GM23338 (cell line): Measurements from ENCODE around the gene GSTT4. TPM values are rescaled to one million over a fixed set of nuclear protein-coding genes. Genes with fewer than 3 reads are reported as not detected.

Experiments used
- ATAC-seq: fragments of 200-7000 bp; cut with Tn5 transposase; 3 replicates; pipeline ENCODE4 v1.9.1; 2020
- DNase-seq: peaks from one replicate; pipeline ENCODE4 v3.0.0-alpha.2; 2015; ENCODE audit warnings: low spot score
- H2AFZ ChIP-seq: fragments of 200-600 bp; sonication (generic); 2 replicates; pipeline ENCODE4 v1.8.0; 2016; ENCODE audit warnings: antibody characterized with exemption, mild to moderate bottlenecking, moderate library complexity
- H3F3A ChIP-seq: fragments of 200-600 bp; sonication (generic); replicated peaks from 2 replicates; pipeline ENCODE4 v1.8.0; 2017; ENCODE audit warnings: antibody characterized with exemption, mixed run types, low read depth
- H3K27ac ChIP-seq: fragments of 200-600 bp; sonication (generic); 2 replicates; pipeline ENCODE4 v1.6.1; 2016; ENCODE audit warnings: low read depth
- H3K27me3 ChIP-seq: fragments of 200-600 bp; sonication (generic); 2 replicates; pipeline ENCODE4 v1.8.0; 2016; ENCODE audit warnings: mild to moderate bottlenecking, mixed run types, moderate library complexity; ENCODE audit not compliant: insufficient read depth
- H3K36me3 ChIP-seq: fragments of 200-600 bp; sonication (generic); 2 replicates; pipeline ENCODE4 v1.8.0; 2016; ENCODE audit warnings: mild to moderate bottlenecking; ENCODE audit not compliant: insufficient read depth
- H3K4me1 ChIP-seq: fragments of 200-600 bp; sonication (generic); 2 replicates; pipeline ENCODE4 v1.8.0; 2016; ENCODE audit warnings: mild to moderate bottlenecking, moderate library complexity; ENCODE audit not compliant: insufficient read depth
- H3K4me2 ChIP-seq: fragments of 200-600 bp; sonication (generic); 2 replicates; pipeline ENCODE4 v1.7.1; 2017; ENCODE audit warnings: mixed run types
- H3K4me3 ChIP-seq: fragments of 200-600 bp; sonication (generic); 2 replicates; pipeline ENCODE4 v1.6.1; 2016; ENCODE audit warnings: mixed run types
- H3K79me2 ChIP-seq: fragments of 200-600 bp; sonication (generic); replicated peaks from 2 replicates; pipeline ENCODE4 v1.8.0; 2017; ENCODE audit warnings: mild to moderate bottlenecking; ENCODE audit not compliant: insufficient read depth
- H3K9me2 ChIP-seq: fragments of 200-600 bp; sonication (generic); 2 replicates; pipeline ENCODE4 v1.8.0; 2017; ENCODE audit not compliant: insufficient read depth
- H4K20me1 ChIP-seq: fragments of 200-600 bp; sonication (generic); replicated peaks from 2 replicates; pipeline ENCODE4 v1.8.0; 2017; ENCODE audit warnings: mild to moderate bottlenecking; ENCODE audit not compliant: insufficient read depth
- H3K27ac Mint-ChIP-seq: 2 replicates; pipeline ENCODE4 v1.8.0; 2020; ENCODE audit warnings: inconsistent platforms, mild to moderate bottlenecking, moderate library complexity, mixed read lengths
- H3K27me3 Mint-ChIP-seq: 3 replicates; pipeline ENCODE4 v1.8.0; 2022; ENCODE audit warnings: low read depth, mild to moderate bottlenecking, moderate library complexity, mixed read lengths, inconsistent platforms; ENCODE audit not compliant: insufficient read depth, poor library complexity
- H3K36me3 Mint-ChIP-seq: 3 replicates; pipeline ENCODE4 v1.8.0; 2021; ENCODE audit warnings: low read depth, mild to moderate bottlenecking, inconsistent platforms, moderate library complexity, mixed read lengths
- H3K4me1 Mint-ChIP-seq: 3 replicates; pipeline ENCODE4 v1.8.0; 2020; ENCODE audit warnings: mild to moderate bottlenecking, inconsistent platforms, mixed read lengths
- H3K4me3 Mint-ChIP-seq: 3 replicates; pipeline ENCODE4 v1.8.0; 2021; ENCODE audit warnings: moderate library complexity, mild to moderate bottlenecking, inconsistent platforms, mixed read lengths
- H3K9me3 Mint-ChIP-seq: 3 replicates; pipeline ENCODE4 v1.8.0; 2020; ENCODE audit warnings: moderate library complexity, mild to moderate bottlenecking, inconsistent platforms, mixed read lengths
- JUNB ChIP-seq: IDR thresholded peaks from one replicate; pipeline ENCODE4 v1.6.1; 2016; ENCODE audit warnings: antibody characterized with exemption; ENCODE audit not compliant: unreplicated experiment
- STAT1 ChIP-seq: IDR thresholded peaks from one replicate; pipeline ENCODE4 v1.6.1; 2016; ENCODE audit warnings: antibody characterized with exemption; ENCODE audit not compliant: unreplicated experiment
- ZNF331 ChIP-seq: fragments of 250-450 bp; sonication (Bioruptor Pico); IDR thresholded peaks from 2 replicates; pipeline ENCODE4 v1.5.0; 2020; ENCODE audit warnings: low read depth, mild to moderate bottlenecking, moderate library complexity
- polyA plus RNA-seq: library from polyadenylated mRNA; unstranded; fragments of >200 nt; fragmentation: Nextera tagmentation; extraction: Ambion mirVana; gene quantifications from 2 replicates; pipeline ENCODE4 v1.2.1, GENCODE V29; 2016
- total RNA-seq: library from RNA; depleted of rRNA; stranded (reverse); fragments of >200 nt; shearing (Covaris generic); gene quantifications from 2 replicates; pipeline ENCODE4 v1.2.3, GENCODE V29; 2014
- TF ChIP-seq, protein P1 (sequence below): fragments of 250-450 bp; sonication (Bioruptor Pico); IDR thresholded peaks from 2 replicates; pipeline ENCODE4 v1.5.0; 2020; ENCODE audit warnings: mild to moderate bottlenecking, moderate library complexity
- TF ChIP-seq, protein P2 (sequence below), 2 experiments: fragments of 200-600 bp in 1 of 2; sonication (generic) in 1 of 2; conservative IDR thresholded peaks; 2 replicates each; pipeline versions ENCODE4 v1.5.1 to v1.6.1; 2016 to 2017; ENCODE audit warnings: antibody characterized with exemption in 2 of 2, low read depth in 2 of 2, mild to moderate bottlenecking in 2 of 2, moderate library complexity in 1 of 2

The GSTT4 gene
- total and polyA plus RNA-seq, 2 experiments from 2014 or later: not detected

DNA sequence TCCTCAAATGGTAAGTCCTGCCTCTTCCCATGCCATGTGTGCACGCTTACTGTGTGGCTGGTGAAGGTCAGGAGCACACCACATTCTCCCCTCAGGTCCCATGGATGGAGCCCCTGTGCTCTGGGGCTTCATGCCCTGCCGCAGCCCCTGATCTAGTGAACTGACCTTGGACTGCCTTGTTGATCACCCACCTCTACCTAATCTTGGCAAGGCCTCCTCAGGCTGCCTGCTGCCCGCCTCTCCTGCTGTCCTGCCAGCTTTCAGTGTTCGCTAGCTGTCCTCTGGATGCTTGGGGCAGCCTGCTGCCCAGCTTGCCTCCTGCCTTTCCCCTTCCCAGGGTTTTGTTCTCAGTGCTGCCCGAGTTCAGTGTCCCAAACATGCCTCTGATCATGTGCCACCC, 44.0 kb upstream of the GSTT4 start (continued):
- TF ChIP-seq, protein P1, sequence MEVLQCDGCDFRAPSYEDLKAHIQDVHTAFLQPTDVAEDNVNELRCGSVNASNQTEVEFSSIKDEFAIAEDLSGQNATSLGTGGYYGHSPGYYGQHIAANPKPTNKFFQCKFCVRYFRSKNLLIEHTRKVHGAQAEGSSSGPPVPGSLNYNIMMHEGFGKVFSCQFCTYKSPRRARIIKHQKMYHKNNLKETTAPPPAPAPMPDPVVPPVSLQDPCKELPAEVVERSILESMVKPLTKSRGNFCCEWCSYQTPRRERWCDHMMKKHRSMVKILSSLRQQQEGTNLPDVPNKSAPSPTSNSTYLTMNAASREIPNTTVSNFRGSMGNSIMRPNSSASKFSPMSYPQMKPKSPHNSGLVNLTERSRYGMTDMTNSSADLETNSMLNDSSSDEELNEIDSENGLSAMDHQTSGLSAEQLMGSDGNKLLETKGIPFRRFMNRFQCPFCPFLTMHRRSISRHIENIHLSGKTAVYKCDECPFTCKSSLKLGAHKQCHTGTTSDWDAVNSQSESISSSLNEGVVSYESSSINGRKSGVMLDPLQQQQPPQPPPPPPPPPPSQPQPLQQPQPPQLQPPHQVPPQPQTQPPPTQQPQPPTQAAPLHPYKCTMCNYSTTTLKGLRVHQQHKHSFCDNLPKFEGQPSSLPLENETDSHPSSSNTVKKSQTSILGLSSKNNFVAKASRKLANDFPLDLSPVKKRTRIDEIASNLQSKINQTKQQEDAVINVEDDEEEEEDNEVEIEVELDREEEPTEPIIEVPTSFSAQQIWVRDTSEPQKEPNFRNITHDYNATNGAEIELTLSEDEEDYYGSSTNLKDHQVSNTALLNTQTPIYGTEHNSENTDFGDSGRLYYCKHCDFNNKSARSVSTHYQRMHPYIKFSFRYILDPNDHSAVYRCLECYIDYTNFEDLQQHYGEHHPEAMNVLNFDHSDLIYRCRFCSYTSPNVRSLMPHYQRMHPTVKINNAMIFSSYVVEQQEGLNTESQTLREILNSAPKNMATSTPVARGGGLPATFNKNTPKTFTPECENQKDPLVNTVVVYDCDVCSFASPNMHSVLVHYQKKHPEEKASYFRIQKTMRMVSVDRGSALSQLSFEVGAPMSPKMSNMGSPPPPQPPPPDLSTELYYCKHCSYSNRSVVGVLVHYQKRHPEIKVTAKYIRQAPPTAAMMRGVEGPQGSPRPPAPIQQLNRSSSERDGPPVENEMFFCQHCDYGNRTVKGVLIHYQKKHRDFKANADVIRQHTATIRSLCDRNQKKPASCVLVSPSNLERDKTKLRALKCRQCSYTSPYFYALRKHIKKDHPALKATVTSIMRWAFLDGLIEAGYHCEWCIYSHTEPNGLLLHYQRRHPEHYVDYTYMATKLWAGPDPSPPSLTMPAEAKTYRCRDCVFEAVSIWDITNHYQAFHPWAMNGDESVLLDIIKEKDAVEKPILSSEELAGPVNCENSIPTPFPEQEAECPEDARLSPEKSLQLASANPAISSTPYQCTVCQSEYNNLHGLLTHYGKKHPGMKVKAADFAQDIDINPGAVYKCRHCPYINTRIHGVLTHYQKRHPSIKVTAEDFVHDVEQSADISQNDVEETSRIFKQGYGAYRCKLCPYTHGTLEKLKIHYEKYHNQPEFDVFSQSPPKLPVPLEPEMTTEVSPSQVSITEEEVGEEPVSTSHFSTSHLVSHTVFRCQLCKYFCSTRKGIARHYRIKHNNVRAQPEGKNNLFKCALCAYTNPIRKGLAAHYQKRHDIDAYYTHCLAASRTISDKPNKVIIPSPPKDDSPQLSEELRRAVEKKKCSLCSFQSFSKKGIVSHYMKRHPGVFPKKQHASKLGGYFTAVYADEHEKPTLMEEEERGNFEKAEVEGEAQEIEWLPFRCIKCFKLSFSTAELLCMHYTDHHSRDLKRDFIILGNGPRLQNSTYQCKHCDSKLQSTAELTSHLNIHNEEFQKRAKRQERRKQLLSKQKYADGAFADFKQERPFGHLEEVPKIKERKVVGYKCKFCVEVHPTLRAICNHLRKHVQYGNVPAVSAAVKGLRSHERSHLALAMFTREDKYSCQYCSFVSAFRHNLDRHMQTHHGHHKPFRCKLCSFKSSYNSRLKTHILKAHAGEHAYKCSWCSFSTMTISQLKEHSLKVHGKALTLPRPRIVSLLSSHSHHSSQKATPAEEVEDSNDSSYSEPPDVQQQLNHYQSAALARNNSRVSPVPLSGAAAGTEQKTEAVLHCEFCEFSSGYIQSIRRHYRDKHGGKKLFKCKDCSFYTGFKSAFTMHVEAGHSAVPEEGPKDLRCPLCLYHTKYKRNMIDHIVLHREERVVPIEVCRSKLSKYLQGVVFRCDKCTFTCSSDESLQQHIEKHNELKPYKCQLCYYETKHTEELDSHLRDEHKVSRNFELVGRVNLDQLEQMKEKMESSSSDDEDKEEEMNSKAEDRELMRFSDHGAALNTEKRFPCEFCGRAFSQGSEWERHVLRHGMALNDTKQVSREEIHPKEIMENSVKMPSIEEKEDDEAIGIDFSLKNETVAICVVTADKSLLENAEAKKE (CRISPR knock-in tag): no peak

DNA sequence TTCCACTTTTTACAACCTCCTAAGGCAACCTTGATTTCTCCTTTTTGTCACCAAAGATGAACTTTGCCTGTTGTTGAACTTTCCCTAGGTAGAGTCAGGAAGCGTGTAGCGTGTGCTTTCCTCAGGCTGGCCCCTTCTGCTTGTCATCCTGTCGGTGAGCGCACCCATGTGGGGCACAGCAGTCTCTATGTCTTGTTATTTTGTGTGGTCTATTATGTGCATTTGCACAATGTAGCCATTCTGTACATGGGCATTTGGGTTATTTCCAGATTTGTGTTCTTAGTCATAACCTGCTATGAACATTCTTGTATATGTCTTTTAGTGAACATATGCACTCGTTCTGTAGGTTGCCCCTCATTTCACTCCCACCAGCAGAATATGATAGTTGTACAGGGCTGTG, 40.8 kb upstream of the GSTT4 start:
- H2AFZ ChIP-seq: no peak overlapping the region
- DNase-seq: no peak
- no peak overlapping the region for H3K4me2 ChIP-seq
- H3K4me3 Mint-ChIP-seq: no peak overlapping the region
- H3K27ac Mint-ChIP-seq: no peak overlapping the region
- peaks cover 27% of the 10 kb centered on the region for H3K36me3 Mint-ChIP-seq
- no peak overlapping the region for H3K4me3 ChIP-seq
- no peaks in the 10 kb centered on the region for H3K4me1 ChIP-seq
- no peaks in the 10 kb centered on the region for H3F3A ChIP-seq
- peaks cover 14% of the 10 kb centered on the region; the same call in 1 of the 2 replicates for H3K36me3 ChIP-seq
- no peak overlapping the region for H3K27ac ChIP-seq
- H3K79me2 ChIP-seq: no peaks in the 10 kb centered on the region
- H3K4me1 Mint-ChIP-seq: no peaks in the 10 kb centered on the region
- no peaks in the 10 kb centered on the region; the same call in none of the 2 replicates for H4K20me1 ChIP-seq
- H3K9me2 ChIP-seq: no peaks in the 10 kb centered on the region
- no peak for ATAC-seq
- H3K27me3 Mint-ChIP-seq: no peaks in the 10 kb centered on the region
- no peaks in the 10 kb centered on the region for H3K27me3 ChIP-seq
- no peaks in the 10 kb centered on the region for H3K9me3 Mint-ChIP-seq
- no peak for TF ChIP-seq JUNB
- TF ChIP-seq, protein P2, sequence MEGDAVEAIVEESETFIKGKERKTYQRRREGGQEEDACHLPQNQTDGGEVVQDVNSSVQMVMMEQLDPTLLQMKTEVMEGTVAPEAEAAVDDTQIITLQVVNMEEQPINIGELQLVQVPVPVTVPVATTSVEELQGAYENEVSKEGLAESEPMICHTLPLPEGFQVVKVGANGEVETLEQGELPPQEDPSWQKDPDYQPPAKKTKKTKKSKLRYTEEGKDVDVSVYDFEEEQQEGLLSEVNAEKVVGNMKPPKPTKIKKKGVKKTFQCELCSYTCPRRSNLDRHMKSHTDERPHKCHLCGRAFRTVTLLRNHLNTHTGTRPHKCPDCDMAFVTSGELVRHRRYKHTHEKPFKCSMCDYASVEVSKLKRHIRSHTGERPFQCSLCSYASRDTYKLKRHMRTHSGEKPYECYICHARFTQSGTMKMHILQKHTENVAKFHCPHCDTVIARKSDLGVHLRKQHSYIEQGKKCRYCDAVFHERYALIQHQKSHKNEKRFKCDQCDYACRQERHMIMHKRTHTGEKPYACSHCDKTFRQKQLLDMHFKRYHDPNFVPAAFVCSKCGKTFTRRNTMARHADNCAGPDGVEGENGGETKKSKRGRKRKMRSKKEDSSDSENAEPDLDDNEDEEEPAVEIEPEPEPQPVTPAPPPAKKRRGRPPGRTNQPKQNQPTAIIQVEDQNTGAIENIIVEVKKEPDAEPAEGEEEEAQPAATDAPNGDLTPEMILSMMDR (conservative IDR thresholded peaks at IDR 0.05; ENCODE audit: low read depth in 2 of 2): no peak
- TF ChIP-seq ZNF331 (CRISPR knock-in tag): no peak
- TF ChIP-seq STAT1: no peak
- TF ChIP-seq, protein P1 (CRISPR knock-in tag): no peak
